ENCODE data around the gene PDS5A.

Gene PDS5A

DNA sequence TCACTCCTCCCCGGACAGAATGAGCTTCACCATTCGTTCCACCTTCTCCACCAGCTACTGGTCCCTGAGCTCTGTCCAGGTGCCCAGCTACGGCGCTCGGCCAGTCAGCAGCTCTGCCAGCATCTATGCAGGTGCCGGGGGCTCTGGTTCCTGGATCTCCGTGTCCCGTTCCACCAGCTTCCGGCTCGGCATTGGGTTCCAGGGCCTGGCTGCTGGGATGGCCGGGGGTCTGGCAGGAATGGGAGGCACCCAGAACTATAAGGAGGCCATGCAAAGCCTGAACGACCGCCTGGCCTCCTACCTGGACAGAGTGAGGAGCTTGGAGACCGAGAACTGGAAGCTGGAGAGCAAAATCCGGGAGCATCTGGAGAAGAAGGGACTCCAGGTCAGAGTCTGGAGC, 42.5 kb upstream of the PDS5A start:
- H3K23ac ChIP-seq (ENCODE audit: low read length) = no peak overlapping the region
- no CpG with 5 or more reads among the region's 15 CpGs for WGBS (ENCODE audit: extremely low coverage, insufficient coverage, insufficient read length)
- no peak overlapping the region for H3K4me2 ChIP-seq (ENCODE audit: low read length)
- no peak overlapping the region for H4K8ac ChIP-seq (ENCODE audit: low read depth, low read length)
- H3K9me3 ChIP-seq (ENCODE audit: insufficient read depth, low read depth, low read length) = no peaks in the 10 kb centered on the region
- no peaks in the 10 kb centered on the region for H3K36me3 ChIP-seq (ENCODE audit: control insufficient read depth in 1 of 2, insufficient read depth in 2 of 2, low read length in 2 of 2)
- H3K27me3 ChIP-seq (ENCODE audit: insufficient read depth, low read length) = no peaks in the 10 kb centered on the region
- H4K91ac ChIP-seq (ENCODE audit: low read depth, low read length) = no peak overlapping the region
- H3K27ac ChIP-seq (ENCODE audit: low read depth, low read length) = no peak overlapping the region
- no peak for DNase-seq
- H3K18ac ChIP-seq (ENCODE audit: low read length) = no peak overlapping the region
- no peak overlapping the region for H3K4me3 ChIP-seq (ENCODE audit: low read depth, low read length)
- H2BK12ac ChIP-seq (ENCODE audit: low read length) = no peak overlapping the region
- no peak overlapping the region for H3K4ac ChIP-seq (ENCODE audit: low read depth, low read length)
- no peak overlapping the region for H2BK120ac ChIP-seq (ENCODE audit: insufficient read depth, low read length, poor library complexity)
- no peaks in the 10 kb centered on the region for H3K4me1 ChIP-seq (ENCODE audit: control insufficient read depth in 1 of 2, insufficient read depth in 2 of 2, low read length in 2 of 2)
- H2BK5ac ChIP-seq (ENCODE audit: low read depth, low read length, poor library complexity) = no peak overlapping the region
- no peak overlapping the region for H3K9ac ChIP-seq (ENCODE audit: low read length)
- H2AK5ac ChIP-seq (ENCODE audit: low read length) = no peak overlapping the region
- H3K79me1 ChIP-seq (ENCODE audit: low read length) = no peaks in the 10 kb centered on the region
- H3K14ac ChIP-seq (ENCODE audit: low read length) = no peak overlapping the region
- H3K79me2 ChIP-seq (ENCODE audit: control insufficient read depth, insufficient read depth, low read length, poor library complexity) = no peaks in the 10 kb centered on the region
- no peak overlapping the region for H4K12ac ChIP-seq (ENCODE audit: low read depth, low read length)
- H2AFZ ChIP-seq (ENCODE audit: insufficient read depth, low read length, poor library complexity) = no peak overlapping the region

DNA sequence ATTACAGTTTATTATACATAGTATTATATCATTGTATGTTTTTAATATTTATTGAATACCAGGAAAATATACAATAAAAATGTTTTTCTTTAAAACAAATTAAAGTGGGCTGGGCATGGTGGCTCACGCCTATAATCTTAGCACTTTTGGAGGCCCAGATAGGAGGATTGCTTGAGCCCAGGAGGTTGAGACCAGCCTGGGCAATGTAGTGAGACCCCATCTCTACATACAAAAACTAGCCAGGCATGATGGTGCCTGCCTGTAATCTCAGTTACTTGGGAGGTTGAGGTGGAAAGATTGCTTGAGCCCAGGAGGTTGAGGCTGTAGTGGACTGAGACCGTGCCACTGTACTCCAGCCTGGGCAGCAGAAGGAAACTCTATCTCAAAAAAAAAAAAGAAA, 38.3 kb upstream of the PDS5A start:
- no peak overlapping the region for H2AK5ac ChIP-seq (ENCODE audit: low read length)
- no peak overlapping the region for H2BK12ac ChIP-seq (ENCODE audit: low read length)
- H3K27ac ChIP-seq (ENCODE audit: low read depth, low read length) = no peak overlapping the region
- H4K91ac ChIP-seq (ENCODE audit: low read depth, low read length) = no peak overlapping the region
- H4K8ac ChIP-seq (ENCODE audit: low read depth, low read length) = no peak overlapping the region
- no peaks in the 10 kb centered on the region for H3K36me3 ChIP-seq (ENCODE audit: control insufficient read depth in 1 of 2, insufficient read depth in 2 of 2, low read length in 2 of 2)
- H3K4me1 ChIP-seq (ENCODE audit: control insufficient read depth in 1 of 2, insufficient read depth in 2 of 2, low read length in 2 of 2) = no peaks in the 10 kb centered on the region
- no peak overlapping the region for H3K23ac ChIP-seq (ENCODE audit: low read length)
- H3K18ac ChIP-seq (ENCODE audit: low read length) = no peak overlapping the region
- H4K12ac ChIP-seq (ENCODE audit: low read depth, low read length) = no peak overlapping the region
- H2AFZ ChIP-seq (ENCODE audit: insufficient read depth, low read length, poor library complexity) = no peak overlapping the region
- no peak overlapping the region for H2BK5ac ChIP-seq (ENCODE audit: low read depth, low read length, poor library complexity)
- no peaks in the 10 kb centered on the region for H3K9me3 ChIP-seq (ENCODE audit: insufficient read depth, low read depth, low read length)
- no peak overlapping the region for H3K4ac ChIP-seq (ENCODE audit: low read depth, low read length)
- no peak for DNase-seq
- H3K14ac ChIP-seq (ENCODE audit: low read length) = no peak overlapping the region
- no peaks in the 10 kb centered on the region for H3K79me2 ChIP-seq (ENCODE audit: control insufficient read depth, insufficient read depth, low read length, poor library complexity)
- no CpG with 5 or more reads among the region's 2 CpGs for WGBS (ENCODE audit: extremely low coverage, insufficient coverage, insufficient read length)
- H2BK120ac ChIP-seq (ENCODE audit: insufficient read depth, low read length, poor library complexity) = no peak overlapping the region
- H3K4me2 ChIP-seq (ENCODE audit: low read length) = no peak overlapping the region
- no peaks in the 10 kb centered on the region for H3K79me1 ChIP-seq (ENCODE audit: low read length)
- no peak overlapping the region for H3K4me3 ChIP-seq (ENCODE audit: low read depth, low read length)
- H3K27me3 ChIP-seq (ENCODE audit: insufficient read depth, low read length) = no peaks in the 10 kb centered on the region
- H3K9ac ChIP-seq (ENCODE audit: low read length) = no peak overlapping the region

DNA sequence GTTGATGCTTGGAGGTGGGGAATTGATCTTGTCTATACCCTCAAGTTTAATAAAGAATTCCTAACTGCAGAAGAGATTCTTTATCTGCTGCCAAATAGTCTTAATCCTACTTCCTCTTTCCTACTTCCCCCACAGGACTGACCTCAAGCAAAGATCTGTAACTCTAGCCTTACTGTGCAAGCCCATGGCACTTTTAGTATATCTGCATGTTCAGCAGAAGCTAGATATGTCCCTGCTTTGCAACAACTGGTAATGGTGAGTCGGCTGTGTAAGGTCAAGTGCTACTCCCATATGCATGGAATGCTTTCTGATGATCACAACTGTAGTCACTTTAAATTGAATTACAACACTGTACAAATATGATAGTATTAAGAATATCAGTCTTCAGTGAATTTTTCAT, 26.3 kb upstream of the PDS5A start:
- H4K8ac ChIP-seq (ENCODE audit: low read depth, low read length) = no peak overlapping the region
- no peak overlapping the region for H3K4me3 ChIP-seq (ENCODE audit: low read depth, low read length)
- no peak overlapping the region for H3K4me2 ChIP-seq (ENCODE audit: low read length)

DNA sequence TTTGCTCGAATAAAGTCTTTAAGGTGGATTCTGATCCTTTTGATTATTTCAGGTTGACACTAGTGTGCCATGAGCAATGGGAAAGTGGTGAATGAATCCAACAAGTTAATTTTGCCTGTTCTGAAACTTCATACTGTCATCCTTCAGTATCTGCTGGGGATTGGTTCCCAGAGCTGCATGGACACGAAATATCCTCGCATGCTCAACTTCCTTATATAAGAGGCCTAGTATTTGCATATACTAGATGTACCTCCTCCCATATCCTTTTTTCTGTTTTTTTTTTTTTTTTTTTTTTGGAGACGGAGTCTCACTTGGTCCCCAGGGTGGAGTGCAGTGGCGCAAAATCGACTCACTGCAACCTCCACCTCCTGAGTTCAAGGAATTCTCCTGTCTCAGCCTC, 23.0 kb upstream of the PDS5A start:
- no peak overlapping the region for H3K23ac ChIP-seq (ENCODE audit: low read length)
- H3K9me3 ChIP-seq (ENCODE audit: insufficient read depth, low read depth, low read length) = no peaks in the 10 kb centered on the region
- no peak overlapping the region for H3K18ac ChIP-seq (ENCODE audit: low read length)
- no peaks in the 10 kb centered on the region for H3K4me1 ChIP-seq (ENCODE audit: control insufficient read depth in 1 of 2, insufficient read depth in 2 of 2, low read length in 2 of 2)
- no peak overlapping the region for H2AK5ac ChIP-seq (ENCODE audit: low read length)
- H3K27me3 ChIP-seq (ENCODE audit: insufficient read depth, low read length) = no peaks in the 10 kb centered on the region
- no peak overlapping the region for H3K4me2 ChIP-seq (ENCODE audit: low read length)
- no peak overlapping the region for H3K4ac ChIP-seq (ENCODE audit: low read depth, low read length)
- no peak overlapping the region for H2AFZ ChIP-seq (ENCODE audit: insufficient read depth, low read length, poor library complexity)
- no peak for DNase-seq
- H3K79me2 ChIP-seq (ENCODE audit: control insufficient read depth, insufficient read depth, low read length, poor library complexity) = no peaks in the 10 kb centered on the region
- H2BK12ac ChIP-seq (ENCODE audit: low read length) = no peak overlapping the region
- H2BK5ac ChIP-seq (ENCODE audit: low read depth, low read length, poor library complexity) = no peak overlapping the region
- no peak overlapping the region for H4K12ac ChIP-seq (ENCODE audit: low read depth, low read length)
- no peak overlapping the region for H3K27ac ChIP-seq (ENCODE audit: low read depth, low read length)
- no peak overlapping the region for H3K4me3 ChIP-seq (ENCODE audit: low read depth, low read length)
- H3K9ac ChIP-seq (ENCODE audit: low read length) = no peak overlapping the region
- no peak overlapping the region for H3K14ac ChIP-seq (ENCODE audit: low read length)
- no peak overlapping the region for H2BK120ac ChIP-seq (ENCODE audit: insufficient read depth, low read length, poor library complexity)
- H4K91ac ChIP-seq (ENCODE audit: low read depth, low read length) = no peak overlapping the region
- H3K79me1 ChIP-seq (ENCODE audit: low read length) = no peaks in the 10 kb centered on the region
- WGBS (ENCODE audit: extremely low coverage, insufficient coverage, insufficient read length) = no CpG with 5 or more reads among the region's 6 CpGs
- H3K36me3 ChIP-seq (ENCODE audit: control insufficient read depth in 1 of 2, insufficient read depth in 2 of 2, low read length in 2 of 2) = no peaks in the 10 kb centered on the region
- H4K8ac ChIP-seq (ENCODE audit: low read depth, low read length) = no peak overlapping the region

More for the DNA sequence above, 26.3 kb upstream of the PDS5A start:
- H3K36me3 ChIP-seq (ENCODE audit: control insufficient read depth in 1 of 2, insufficient read depth in 2 of 2, low read length in 2 of 2) = no peaks in the 10 kb centered on the region
- no peak overlapping the region for H2BK5ac ChIP-seq (ENCODE audit: low read depth, low read length, poor library complexity)
- WGBS (ENCODE audit: extremely low coverage, insufficient coverage, insufficient read length) = no CpG with 5 or more reads among the region's 1 CpG
- DNase-seq = no peak
- H3K79me1 ChIP-seq (ENCODE audit: low read length) = no peaks in the 10 kb centered on the region
- H3K9ac ChIP-seq (ENCODE audit: low read length) = no peak overlapping the region
- H2AFZ ChIP-seq (ENCODE audit: insufficient read depth, low read length, poor library complexity) = no peak overlapping the region
- no peak overlapping the region for H2BK120ac ChIP-seq (ENCODE audit: insufficient read depth, low read length, poor library complexity)
- no peak overlapping the region for H2AK5ac ChIP-seq (ENCODE audit: low read length)
- H2BK12ac ChIP-seq (ENCODE audit: low read length) = no peak overlapping the region
- H3K27ac ChIP-seq (ENCODE audit: low read depth, low read length) = no peak overlapping the region
- H3K4me1 ChIP-seq (ENCODE audit: control insufficient read depth in 1 of 2, insufficient read depth in 2 of 2, low read length in 2 of 2) = no peaks in the 10 kb centered on the region
- no peak overlapping the region for H3K23ac ChIP-seq (ENCODE audit: low read length)
- H3K18ac ChIP-seq (ENCODE audit: low read length) = no peak overlapping the region
- H3K27me3 ChIP-seq (ENCODE audit: insufficient read depth, low read length) = no peaks in the 10 kb centered on the region
- H4K91ac ChIP-seq (ENCODE audit: low read depth, low read length) = no peak overlapping the region
- no peak overlapping the region for H3K14ac ChIP-seq (ENCODE audit: low read length)
- H4K12ac ChIP-seq (ENCODE audit: low read depth, low read length) = no peak overlapping the region
- H3K9me3 ChIP-seq (ENCODE audit: insufficient read depth, low read depth, low read length) = no peaks in the 10 kb centered on the region
- H3K79me2 ChIP-seq (ENCODE audit: control insufficient read depth, insufficient read depth, low read length, poor library complexity) = no peaks in the 10 kb centered on the region
- H3K4ac ChIP-seq (ENCODE audit: low read depth, low read length) = no peak overlapping the region
